A549 (cell line): ENCODE measurements around the gene CLEC2D. TPM values are rescaled to one million over a fixed set of nuclear protein-coding genes. Genes with fewer than 3 reads are reported as not detected.
A peak's percentile ranks its signal among the peaks of the same experiment; 100 is the strongest.

Experiments used
- ATAC-seq, 2 experiments: fragments of 200-7000 bp in 1 of 2; fragments of >200 bp in 1 of 2; cut with Nextera tagmentation in 1 of 2; cut with Tn5 transposase in 1 of 2; 3 replicates each; pipeline versions ENCODE4 v1.8.0 to v1.9.1; 2018 to 2020; ENCODE audit warnings: mild to moderate bottlenecking in 1 of 2, moderate library complexity in 1 of 2
- CTCF ChIA-PET: fragments of 300-600 bp; sonication (Branson Sonifier 250); formaldehyde crosslinking; extraction: SDS; loops from one replicate; lab custom pipeline; 2021; ENCODE audit warnings: antibody characterized with exemption, inconsistent platforms; lab: Yijun Ruan, JAX
- POLR2A ChIA-PET: fragments of 350-600 bp; formaldehyde crosslinking; extraction: SDS; loops from one replicate; lab custom pipeline; 2021; ENCODE audit warnings: antibody characterized with exemption, inconsistent platforms; lab: Yijun Ruan, JAX
- DNase-seq, 2 experiments: peaks; one replicate each; pipeline versions ENCODE4 v3.0.0 to v3.0.0-alpha.2; 2011 to 2016; ENCODE audit warnings: low read depth in 1 of 2, low spot score in 1 of 2
- FAIRE-seq: peaks from 2 replicates; lab custom pipeline; 2011; peaks lifted over from hg19 to GRCh38; lab: Jason Lieb, UNC
- H3K27ac ChIP-seq, 2 experiments: fragments of >200 bp; sonication (Bioruptor Twin); formaldehyde crosslinking; 3 replicates each; pipeline ENCODE4 v1.5.1; 2016 to 2017
- H3K4me1 ChIP-seq: fragments of >200 bp; sonication (Bioruptor Twin); formaldehyde crosslinking; 3 replicates; pipeline ENCODE4 v1.6.1; 2016
- H3K4me2 ChIP-seq: fragments of >200 bp; sonication (Bioruptor Twin); formaldehyde crosslinking; 3 replicates; pipeline ENCODE4 v1.6.1; 2016
- H3K4me3 ChIP-seq: fragments of >200 bp; sonication (Bioruptor Twin); formaldehyde crosslinking; 3 replicates; pipeline ENCODE4 v1.5.1; 2016
- H3K9me3 ChIP-seq: fragments of >200 bp; sonication (Bioruptor Twin); formaldehyde crosslinking; 3 replicates; pipeline ENCODE4 v1.6.1; 2016
- BHLHE40 ChIP-seq: IDR thresholded peaks from 2 replicates; pipeline ENCODE4 v1.6.1; 2012; ENCODE audit warnings: low read depth, low read length, inconsistent platforms
- CBX8 ChIP-seq: fragments of 200-600 bp; sonication (generic); IDR thresholded peaks from 2 replicates; pipeline ENCODE4 v1.6.1; 2016
- CEBPB ChIP-seq, 2 experiments: fragments of >200 bp in 1 of 2; sonication (Bioruptor Twin) in 1 of 2; formaldehyde crosslinking in 1 of 2; IDR thresholded peaks; 2 replicates each; pipeline ENCODE4 v1.6.1; 2012 to 2016
- CHD2 ChIP-seq: fragments of 150-350 bp; IDR thresholded peaks from 2 replicates; pipeline ENCODE4 v1.6.1; 2014; ENCODE audit warnings: low read length; ENCODE audit not compliant: partially characterized antibody
- EHMT2 ChIP-seq: fragments of 200-600 bp; sonication (generic); IDR thresholded peaks from 2 replicates; pipeline ENCODE4 v1.6.1; 2016; ENCODE audit warnings: antibody characterized with exemption, low read depth, mild to moderate bottlenecking, moderate library complexity
- FOSB ChIP-seq: fragments of 250-450 bp; sonication (Bioruptor Pico); IDR thresholded peaks from 2 replicates; pipeline ENCODE4 v1.5.0; 2020; ENCODE audit warnings: mild to moderate bottlenecking, moderate library complexity
- FOSL2 ChIP-seq, 2 experiments: fragments of 450-650 bp in 1 of 2; fragments of >200 bp in 1 of 2; sonication (Bioruptor Twin) in 1 of 2; formaldehyde crosslinking; IDR thresholded peaks; 2 replicates each; pipeline versions ENCODE4 v1.5.0 to v1.6.1; 2016 to 2020; ENCODE audit warnings: mild to moderate bottlenecking in 1 of 2, moderate library complexity in 1 of 2
- GATA3 ChIP-seq: IDR thresholded peaks from 2 replicates; pipeline ENCODE4 v1.6.1; 2012; ENCODE audit warnings: borderline replicate concordance
- HDAC2 ChIP-seq: fragments of 200-600 bp; sonication (generic); IDR thresholded peaks from 2 replicates; pipeline ENCODE4 v1.6.1; 2016
- HEYL ChIP-seq: fragments of 250-450 bp; sonication (Bioruptor Pico); IDR thresholded peaks from 2 replicates; pipeline ENCODE4 v1.8.0; 2021; ENCODE audit warnings: mild to moderate bottlenecking, moderate library complexity
- JUN ChIP-seq, 2 experiments: fragments of >200 bp; sonication (Bioruptor Twin); formaldehyde crosslinking; IDR thresholded peaks; 2 replicates in 1 of 2; 3 replicates in 1 of 2; pipeline ENCODE4 v1.6.1; 2016 to 2017
- JUNB ChIP-seq: fragments of >200 bp; sonication (Bioruptor Twin); formaldehyde crosslinking; IDR thresholded peaks from 2 replicates; pipeline ENCODE4 v1.6.1; 2016
- KDM1A ChIP-seq: fragments of 200-600 bp; sonication (generic); IDR thresholded peaks from 2 replicates; pipeline ENCODE4 v1.6.1; 2016; ENCODE audit warnings: low read depth, mild to moderate bottlenecking
- POLR2A ChIP-seq: IDR thresholded peaks from 2 replicates; pipeline ENCODE4 v1.6.1; 2012; ENCODE audit warnings: mild to moderate bottlenecking, low read length
- POLR2AphosphoS2 ChIP-seq: conservative IDR thresholded peaks from 2 replicates; pipeline ENCODE4 v1.6.1; 2012; ENCODE audit warnings: low read length, improper control_type of control experiment, inconsistent platforms
- RCOR1 ChIP-seq: fragments of 150-350 bp; IDR thresholded peaks from 2 replicates; pipeline ENCODE4 v1.6.1; 2014; ENCODE audit warnings: antibody characterized with exemption, low read length, low read depth
- RFX5 ChIP-seq: fragments of 450-650 bp; IDR thresholded peaks from 2 replicates; pipeline ENCODE4 v1.7.1; 2014; ENCODE audit warnings: antibody characterized with exemption, mild to moderate bottlenecking, moderate library complexity
- TP53 ChIP-seq: fragments of 250-450 bp; sonication (Bioruptor Pico); IDR thresholded peaks from 2 replicates; pipeline ENCODE4 v1.5.0; 2021; ENCODE audit warnings: mild to moderate bottlenecking, moderate library complexity
- WGBS: methylation state at CpG from one replicate; pipeline ENCODE4 v1.1.6; 2017; ENCODE audit errors: missing lambda C conversion rate; 5-methylcytosine and 5-hydroxymethylcytosine counted together
- polyA plus RNA-seq, 4 experiments: library from polyadenylated mRNA; depleted of rRNA in 3 of 4; stranded (reverse); fragments of >200 nt; fragmentation: RNase III in 1 of 4; extraction: RNeasy Plus Mini Kit Qiagen cat#74134 plus additional on column Dnase treatment in 1 of 4; gene quantifications; 2 replicates in 3 of 4; 3 replicates in 1 of 4; pipeline ENCODE4 v1.2.3, GENCODE V29; 2011 to 2017
- TF ChIP-seq, protein P1 (sequence below): fragments of 150-350 bp; IDR thresholded peaks from 2 replicates; pipeline ENCODE4 v1.6.1; 2014; ENCODE audit warnings: low read depth, mild to moderate bottlenecking, low read length
- TF ChIP-seq, protein P2 (sequence below): IDR thresholded peaks from 2 replicates; pipeline ENCODE4 v1.6.1; 2012
- TF ChIP-seq, protein P3 (sequence below): fragments of 250-450 bp; sonication (Bioruptor Pico); IDR thresholded peaks from 2 replicates; pipeline ENCODE4 v1.5.0; 2021; ENCODE audit warnings: mild to moderate bottlenecking, moderate library complexity, borderline replicate concordance
- TF ChIP-seq, protein P4 (sequence below): IDR thresholded peaks from 2 replicates; pipeline ENCODE4 v1.6.1; 2012; ENCODE audit warnings: low read depth, borderline replicate concordance
- TF ChIP-seq, protein P5 (sequence below): IDR thresholded peaks from 2 replicates; pipeline ENCODE4 v1.6.1; 2012

The CLEC2D gene
- polyA plus RNA-seq, 2 of the 4 experiments (the other 2 are of a cell fraction) = 1.1 to 4.0 TPM

DNA sequence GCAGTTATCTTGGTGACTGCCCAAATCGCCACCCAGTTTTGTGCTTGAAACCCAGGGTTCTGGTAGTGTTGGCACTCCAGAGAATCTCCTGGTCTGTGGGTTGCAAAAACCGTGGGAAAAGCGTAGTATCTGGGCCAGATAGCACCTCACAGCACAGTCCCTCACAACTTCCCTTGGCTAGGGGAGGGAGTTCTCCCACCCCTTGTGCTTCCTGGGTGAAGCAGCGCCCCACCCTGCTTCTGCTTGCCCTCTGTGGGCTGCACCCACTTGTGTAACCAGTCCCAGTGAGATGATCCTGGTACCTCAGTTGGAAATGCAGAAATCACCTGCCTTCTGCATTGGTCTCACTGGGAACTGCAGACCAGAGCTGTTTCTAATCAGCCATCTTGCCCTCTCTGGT lies 16.4 kb downstream of the CLEC2D start:
- Histone ChIP-seq H3K9me3 (no peaks in the 10 kb centered on the region), H3K27ac (no peak overlapping the region), H3K4me1 (no peaks in the 10 kb centered on the region), H3K4me3 (no peak overlapping the region), H3K4me2 (no peak overlapping the region)
- FAIRE-seq (no peak), ATAC-seq (no peak), DNase-seq (no peak)
- TF ChIP-seq HDAC2 (no peak), CEBPB (IDR thresholded peaks at IDR 0.05) (no peak), TP53 (CRISPR knock-in tag) (no peak), CBX8 (no peak), POLR2AphosphoS2 (no peak), RCOR1 (no peak), RFX5 (no peak)
- TF ChIP-seq, protein P1, sequence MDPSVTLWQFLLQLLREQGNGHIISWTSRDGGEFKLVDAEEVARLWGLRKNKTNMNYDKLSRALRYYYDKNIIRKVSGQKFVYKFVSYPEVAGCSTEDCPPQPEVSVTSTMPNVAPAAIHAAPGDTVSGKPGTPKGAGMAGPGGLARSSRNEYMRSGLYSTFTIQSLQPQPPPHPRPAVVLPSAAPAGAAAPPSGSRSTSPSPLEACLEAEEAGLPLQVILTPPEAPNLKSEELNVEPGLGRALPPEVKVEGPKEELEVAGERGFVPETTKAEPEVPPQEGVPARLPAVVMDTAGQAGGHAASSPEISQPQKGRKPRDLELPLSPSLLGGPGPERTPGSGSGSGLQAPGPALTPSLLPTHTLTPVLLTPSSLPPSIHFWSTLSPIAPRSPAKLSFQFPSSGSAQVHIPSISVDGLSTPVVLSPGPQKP = no peak
- TF ChIP-seq, protein P2, sequence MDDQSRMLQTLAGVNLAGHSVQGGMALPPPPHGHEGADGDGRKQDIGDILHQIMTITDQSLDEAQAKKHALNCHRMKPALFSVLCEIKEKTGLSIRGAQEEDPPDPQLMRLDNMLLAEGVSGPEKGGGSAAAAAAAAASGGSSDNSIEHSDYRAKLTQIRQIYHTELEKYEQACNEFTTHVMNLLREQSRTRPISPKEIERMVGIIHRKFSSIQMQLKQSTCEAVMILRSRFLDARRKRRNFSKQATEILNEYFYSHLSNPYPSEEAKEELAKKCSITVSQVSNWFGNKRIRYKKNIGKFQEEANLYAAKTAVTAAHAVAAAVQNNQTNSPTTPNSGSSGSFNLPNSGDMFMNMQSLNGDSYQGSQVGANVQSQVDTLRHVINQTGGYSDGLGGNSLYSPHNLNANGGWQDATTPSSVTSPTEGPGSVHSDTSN = no peak
- TF ChIP-seq, protein P3, sequence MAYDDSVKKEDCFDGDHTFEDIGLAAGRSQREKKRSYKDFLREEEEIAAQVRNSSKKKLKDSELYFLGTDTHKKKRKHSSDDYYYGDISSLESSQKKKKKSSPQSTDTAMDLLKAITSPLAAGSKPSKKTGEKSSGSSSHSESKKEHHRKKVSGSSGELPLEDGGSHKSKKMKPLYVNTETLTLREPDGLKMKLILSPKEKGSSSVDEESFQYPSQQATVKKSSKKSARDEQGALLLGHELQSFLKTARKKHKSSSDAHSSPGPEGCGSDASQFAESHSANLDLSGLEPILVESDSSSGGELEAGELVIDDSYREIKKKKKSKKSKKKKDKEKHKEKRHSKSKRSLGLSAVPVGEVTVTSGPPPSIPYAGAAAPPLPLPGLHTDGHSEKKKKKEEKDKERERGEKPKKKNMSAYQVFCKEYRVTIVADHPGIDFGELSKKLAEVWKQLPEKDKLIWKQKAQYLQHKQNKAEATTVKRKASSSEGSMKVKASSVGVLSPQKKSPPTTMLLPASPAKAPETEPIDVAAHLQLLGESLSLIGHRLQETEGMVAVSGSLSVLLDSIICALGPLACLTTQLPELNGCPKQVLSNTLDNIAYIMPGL = no peak
- ChIA-PET POLR2A (no interaction called here), CTCF (no interaction called here)
- WGBS = 47% methylated on average over 4 of the region's 4 CpGs

DNA sequence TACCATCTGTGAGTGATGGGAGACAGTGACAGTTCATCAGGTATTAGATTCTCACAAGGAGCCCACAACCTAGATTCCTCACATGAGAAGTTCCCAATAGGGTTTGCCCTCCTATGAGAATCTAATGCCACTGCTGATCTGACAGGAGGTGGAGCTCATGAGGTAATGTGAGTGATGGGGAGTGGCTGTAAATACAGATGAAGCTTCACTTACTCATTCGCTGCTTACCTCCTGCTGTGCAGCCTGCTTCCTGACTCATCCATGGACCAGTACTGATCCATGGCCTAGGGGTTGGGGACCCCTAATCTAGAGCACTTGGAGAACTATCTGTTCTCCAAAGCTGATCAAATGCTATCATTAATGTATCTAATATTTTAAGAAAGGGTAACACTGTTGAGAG lies 17.7 kb downstream of the CLEC2D start:
- Histone ChIP-seq H3K27ac (no peak overlapping the region), H3K4me3 (no peak overlapping the region), H3K4me2 (no peak overlapping the region), H3K9me3 (no peaks in the 10 kb centered on the region), H3K4me1 (no peaks in the 10 kb centered on the region)
- DNase-seq (peak in 1 of 2 experiments; percentile 19), FAIRE-seq (no peak), ATAC-seq (no peak)
- 47% methylated on average over 1 of the region's 1 CpG for WGBS
- TF ChIP-seq FOSL2 (IDR thresholded peaks at IDR 0.05) = no peak
- no peak for TF ChIP-seq FOSL2 (CRISPR knock-in tag; IDR thresholded peaks at IDR 0.05)
- no peak for TF ChIP-seq CEBPB (IDR thresholded peaks at IDR 0.05)
- TF ChIP-seq POLR2AphosphoS2 = no peak
- no peak for TF ChIP-seq GATA3
- no peak for TF ChIP-seq CHD2
- no peak for TF ChIP-seq BHLHE40
- TF ChIP-seq FOSB (CRISPR knock-in tag) = no peak
- TF ChIP-seq, protein P4, sequence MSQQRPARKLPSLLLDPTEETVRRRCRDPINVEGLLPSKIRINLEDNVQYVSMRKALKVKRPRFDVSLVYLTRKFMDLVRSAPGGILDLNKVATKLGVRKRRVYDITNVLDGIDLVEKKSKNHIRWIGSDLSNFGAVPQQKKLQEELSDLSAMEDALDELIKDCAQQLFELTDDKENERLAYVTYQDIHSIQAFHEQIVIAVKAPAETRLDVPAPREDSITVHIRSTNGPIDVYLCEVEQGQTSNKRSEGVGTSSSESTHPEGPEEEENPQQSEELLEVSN = no peak
- TF ChIP-seq, protein P5, sequence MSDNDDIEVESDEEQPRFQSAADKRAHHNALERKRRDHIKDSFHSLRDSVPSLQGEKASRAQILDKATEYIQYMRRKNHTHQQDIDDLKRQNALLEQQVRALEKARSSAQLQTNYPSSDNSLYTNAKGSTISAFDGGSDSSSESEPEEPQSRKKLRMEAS = no peak
- TF ChIP-seq JUNB = no peak
- no peak for TF ChIP-seq POLR2A
- TF ChIP-seq JUN (IDR thresholded peaks at IDR 0.05) = no peak
- no peak for TF ChIP-seq KDM1A
- TF ChIP-seq HEYL = no peak
- TF ChIP-seq EHMT2 = no peak
- CTCF ChIA-PET = interaction anchor here (3.2 kb wide), 1 partner anchor 20 kb away, joined by 9 read pairs; no protein-coding TSS in a partner anchor
- POLR2A ChIA-PET = no interaction called here
